Skeletal muscle satellite cell (primary cell): Measurements from ENCODE around the gene CHRNA3. TPM values are rescaled to one million over a fixed set of nuclear protein-coding genes. Genes with fewer than 3 reads are reported as not detected.

Experiments used
- small RNA-seq: library from RNA; depleted of rRNA; stranded (forward); fragments of <200 nt; gene quantifications from one replicate; pipeline ENCODE3, GENCODE V24; 2012

CHRNA3 gene

Small RNA genes lying within 50 kb of the gene (small RNA-seq; reads per million reads assigned to genes)
- not detected for gene AC067863.2
